Astrocyte (in vitro differentiated cells and primary cell): Measurements from ENCODE around the gene POU2AF1. TPM values are rescaled to one million over a fixed set of nuclear protein-coding genes. Genes with fewer than 3 reads are reported as not detected.

Source experiments
- DNase-seq: peaks from one replicate; pipeline ENCODE4 v3.0.0-alpha.2; 2010; ENCODE audit warnings: low read depth
- FAIRE-seq: peaks from 2 replicates; lab custom pipeline; 2011; peaks lifted over from hg19 to GRCh38; lab: Jason Lieb, UNC
- H2AFZ ChIP-seq: 2 replicates; pipeline ENCODE4 v1.6.0; 2012; ENCODE audit warnings: low read depth, low read length, inconsistent platforms
- H3K27ac ChIP-seq: 2 replicates; pipeline ENCODE4 v1.5.1; 2011; ENCODE audit warnings: low read depth, low read length, inconsistent platforms
- H3K27me3 ChIP-seq: 2 replicates; pipeline ENCODE4 v1.6.0; 2011; ENCODE audit warnings: low read length, inconsistent platforms; ENCODE audit not compliant: insufficient read depth
- H3K36me3 ChIP-seq: 2 replicates; pipeline ENCODE4 v1.5.1; 2011; ENCODE audit warnings: low read length, inconsistent platforms; ENCODE audit not compliant: insufficient read depth
- H3K4me1 ChIP-seq: 2 replicates; pipeline ENCODE4 v1.5.1; 2011; ENCODE audit warnings: low read length, inconsistent platforms; ENCODE audit not compliant: insufficient read depth
- H3K4me2 ChIP-seq: 2 replicates; pipeline ENCODE4 v1.6.0; 2012; ENCODE audit warnings: low read length, inconsistent platforms
- H3K4me3 ChIP-seq: 2 replicates; pipeline ENCODE4 v1.5.1; 2011; ENCODE audit warnings: low read depth, mild to moderate bottlenecking, low read length, inconsistent platforms; ENCODE audit not compliant: insufficient read depth
- H3K79me2 ChIP-seq: 2 replicates; pipeline ENCODE4 v1.6.0; 2012; ENCODE audit warnings: mild to moderate bottlenecking, low read length, inconsistent platforms; ENCODE audit not compliant: insufficient read depth
- H3K9ac ChIP-seq: 2 replicates; pipeline ENCODE4 v1.6.0; 2012; ENCODE audit warnings: mild to moderate bottlenecking, low read length, inconsistent platforms
- H3K9me3 ChIP-seq: 2 replicates; pipeline ENCODE4 v1.5.1; 2012; ENCODE audit warnings: low read depth, mild to moderate bottlenecking, low read length, inconsistent platforms; ENCODE audit not compliant: insufficient read depth
- H4K20me1 ChIP-seq: 2 replicates; pipeline ENCODE4 v1.6.0; 2012; ENCODE audit warnings: low read length, inconsistent platforms; ENCODE audit not compliant: insufficient read depth
- H3K27ac Mint-ChIP-seq: one replicate; pipeline ENCODE4 v1.8.0; 2021; ENCODE audit warnings: mild to moderate bottlenecking, mixed read lengths; ENCODE audit not compliant: unreplicated experiment
- H3K27me3 Mint-ChIP-seq: one replicate; pipeline ENCODE4 v1.8.0; 2021; ENCODE audit warnings: low read depth, mixed read lengths; ENCODE audit not compliant: unreplicated experiment
- H3K36me3 Mint-ChIP-seq: one replicate; pipeline ENCODE4 v1.8.0; 2021; ENCODE audit warnings: low read depth, mixed read lengths; ENCODE audit not compliant: unreplicated experiment
- H3K4me1 Mint-ChIP-seq: one replicate; pipeline ENCODE4 v1.8.0; 2021; ENCODE audit warnings: low read depth, mixed read lengths; ENCODE audit not compliant: unreplicated experiment
- H3K4me3 Mint-ChIP-seq: one replicate; pipeline ENCODE4 v1.8.0; 2021; ENCODE audit warnings: mild to moderate bottlenecking, moderate library complexity, mixed read lengths; ENCODE audit not compliant: unreplicated experiment
- H3K9me3 Mint-ChIP-seq: one replicate; pipeline ENCODE4 v1.8.0; 2021; ENCODE audit warnings: mild to moderate bottlenecking, mixed read lengths; ENCODE audit not compliant: unreplicated experiment
- EZH2 ChIP-seq: IDR thresholded peaks from 2 replicates; pipeline ENCODE4 v1.6.1; 2012; ENCODE audit warnings: mild to moderate bottlenecking, low read length, inconsistent platforms; ENCODE audit not compliant: insufficient read depth
- total RNA-seq: library from RNA; stranded (reverse); gene quantifications from 2 replicates; pipeline ENCODE4 v1.2.1, GENCODE V29; 2021
- TF ChIP-seq, protein P1 (sequence below): IDR thresholded peaks from 2 replicates; pipeline ENCODE4 v1.5.1; 2011; ENCODE audit warnings: low read depth, mild to moderate bottlenecking, inconsistent platforms, low read length, moderate library complexity; ENCODE audit not compliant: insufficient read depth

Gene POU2AF1
- total RNA-seq, 1 donor from 2014 or later = not detected

- Mint-ChIP-seq H3K4me1 (no peaks in the 10 kb centered on the region), H3K27ac (no peak overlapping the region), H3K27me3 (peaks cover 15% of the 10 kb centered on the region), H3K36me3 (no peaks in the 10 kb centered on the region), H3K9me3 (no peaks in the 10 kb centered on the region), H3K4me3 (no peak overlapping the region)
- no peak overlapping the region for H3K4me2 ChIP-seq
- DNase-seq (peak; percentile 80), FAIRE-seq (peak; percentile 17)
- no peak overlapping the region for H3K27ac ChIP-seq
- no peak overlapping the region for H3K9ac ChIP-seq
- no peaks in the 10 kb centered on the region for H3K79me2 ChIP-seq
- no peak overlapping the region for H2AFZ ChIP-seq
- H3K4me1 ChIP-seq = no peaks in the 10 kb centered on the region
- H3K36me3 ChIP-seq = no peaks in the 10 kb centered on the region
- H3K4me3 ChIP-seq = no peak overlapping the region
- no peaks in the 10 kb centered on the region for H4K20me1 ChIP-seq
- no peaks in the 10 kb centered on the region for H3K9me3 ChIP-seq
- no peak for TF ChIP-seq EZH2
- TF ChIP-seq, protein P1, sequence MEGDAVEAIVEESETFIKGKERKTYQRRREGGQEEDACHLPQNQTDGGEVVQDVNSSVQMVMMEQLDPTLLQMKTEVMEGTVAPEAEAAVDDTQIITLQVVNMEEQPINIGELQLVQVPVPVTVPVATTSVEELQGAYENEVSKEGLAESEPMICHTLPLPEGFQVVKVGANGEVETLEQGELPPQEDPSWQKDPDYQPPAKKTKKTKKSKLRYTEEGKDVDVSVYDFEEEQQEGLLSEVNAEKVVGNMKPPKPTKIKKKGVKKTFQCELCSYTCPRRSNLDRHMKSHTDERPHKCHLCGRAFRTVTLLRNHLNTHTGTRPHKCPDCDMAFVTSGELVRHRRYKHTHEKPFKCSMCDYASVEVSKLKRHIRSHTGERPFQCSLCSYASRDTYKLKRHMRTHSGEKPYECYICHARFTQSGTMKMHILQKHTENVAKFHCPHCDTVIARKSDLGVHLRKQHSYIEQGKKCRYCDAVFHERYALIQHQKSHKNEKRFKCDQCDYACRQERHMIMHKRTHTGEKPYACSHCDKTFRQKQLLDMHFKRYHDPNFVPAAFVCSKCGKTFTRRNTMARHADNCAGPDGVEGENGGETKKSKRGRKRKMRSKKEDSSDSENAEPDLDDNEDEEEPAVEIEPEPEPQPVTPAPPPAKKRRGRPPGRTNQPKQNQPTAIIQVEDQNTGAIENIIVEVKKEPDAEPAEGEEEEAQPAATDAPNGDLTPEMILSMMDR = no peak
- H3K27me3 ChIP-seq = no peaks in the 10 kb centered on the region
Measured at GRCh38 chr11:111331711-111332479, 47.2 kb downstream of the POU2AF1 start.

DNA sequence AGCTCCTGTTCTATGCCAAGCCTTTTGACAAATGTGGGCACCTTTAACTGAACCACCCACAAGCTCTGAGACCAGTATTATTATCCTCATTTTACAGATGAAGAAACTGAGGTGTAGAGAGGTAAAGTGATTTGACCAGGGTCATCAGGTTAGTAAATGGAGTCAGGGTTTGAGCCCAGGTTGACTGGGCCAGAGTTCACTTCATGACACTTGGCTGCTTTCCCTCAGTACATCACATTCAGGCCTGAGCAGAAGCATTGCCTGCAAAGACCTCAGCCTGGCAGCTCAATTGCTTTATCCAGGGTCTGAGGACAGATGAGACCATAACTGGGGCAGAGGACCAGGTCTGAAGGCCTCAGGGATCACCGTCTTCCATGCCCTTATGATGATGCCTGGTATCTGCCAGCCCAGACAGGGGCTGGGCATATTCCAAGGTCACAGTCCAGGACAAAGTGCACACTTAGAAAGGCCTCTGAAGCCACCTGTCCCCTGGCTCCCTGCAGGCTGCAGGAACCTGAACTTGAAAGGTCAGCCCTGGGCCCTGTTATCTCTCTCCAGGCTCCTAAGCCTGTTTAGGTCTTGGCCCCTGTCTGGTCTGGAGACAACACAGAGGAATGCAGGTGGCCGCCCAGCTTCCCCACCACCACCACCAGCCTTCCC is 48.7 kb downstream of the POU2AF1 start:
- no peak overlapping the region for H3K27ac Mint-ChIP-seq
- no peak overlapping the region for H3K4me2 ChIP-seq
- no peak overlapping the region for H2AFZ ChIP-seq
- no peak for TF ChIP-seq EZH2
- DNase-seq (no peak), FAIRE-seq (no peak)
- H3K4me1 ChIP-seq = no peaks in the 10 kb centered on the region
- H3K27ac ChIP-seq = no peak overlapping the region
- H3K4me3 ChIP-seq = no peak overlapping the region
- H3K9me3 ChIP-seq = no peaks in the 10 kb centered on the region
- no peak overlapping the region for H3K4me3 Mint-ChIP-seq
- no peaks in the 10 kb centered on the region for H3K36me3 Mint-ChIP-seq
- H3K79me2 ChIP-seq = no peaks in the 10 kb centered on the region
- H4K20me1 ChIP-seq = no peaks in the 10 kb centered on the region
- peaks cover 10% of the 10 kb centered on the region for H3K27me3 Mint-ChIP-seq
- H3K4me1 Mint-ChIP-seq = no peaks in the 10 kb centered on the region
- H3K36me3 ChIP-seq = no peaks in the 10 kb centered on the region
- no peak overlapping the region for H3K9ac ChIP-seq
- H3K9me3 Mint-ChIP-seq = peaks cover 4% of the 10 kb centered on the region
- no peaks in the 10 kb centered on the region for H3K27me3 ChIP-seq

GRCh38 chr11:111329306-111330204 is 49.5 kb downstream of the POU2AF1 start:
- no peaks in the 10 kb centered on the region for H4K20me1 ChIP-seq
- H3K4me3 ChIP-seq = no peak overlapping the region
- peaks cover 3% of the 10 kb centered on the region for H3K4me1 Mint-ChIP-seq
- H3K9ac ChIP-seq = no peak overlapping the region
- H3K9me3 Mint-ChIP-seq = peaks cover 4% of the 10 kb centered on the region
- no peaks in the 10 kb centered on the region for H3K36me3 Mint-ChIP-seq
- H3K4me3 Mint-ChIP-seq = no peak overlapping the region
- no peak overlapping the region for H3K27ac Mint-ChIP-seq
- H3K36me3 ChIP-seq = no peaks in the 10 kb centered on the region
- H3K4me1 ChIP-seq = peaks cover 2% of the 10 kb centered on the region
- peaks cover 10% of the 10 kb centered on the region for H3K27me3 Mint-ChIP-seq
- TF ChIP-seq EZH2 = no peak
- TF ChIP-seq, protein P1 = no peak
- DNase-seq (no peak), FAIRE-seq (no peak)
- H3K9me3 ChIP-seq = no peaks in the 10 kb centered on the region
- no peak overlapping the region for H3K4me2 ChIP-seq
- no peaks in the 10 kb centered on the region for H3K79me2 ChIP-seq
- H2AFZ ChIP-seq = no peak overlapping the region
- no peak overlapping the region for H3K27ac ChIP-seq
- no peaks in the 10 kb centered on the region for H3K27me3 ChIP-seq
